Pons (tissue), 1 donor: ENCODE data around the gene CD69.
A peak's percentile ranks its signal among the peaks of the same experiment; 100 is the strongest.
"Not testable (repeated sequence)": the region's sequence is repeated elsewhere in the genome, so short reads cannot be mapped to it uniquely, and the experiment has no call there.

Experiments used
- DNase-seq: peaks from one replicate; pipeline ENCODE4 v3.0.0-alpha.2; 2016; ENCODE audit warnings: low spot score

Gene CD69

GRCh38 chr12:9719790-9720189, 40.9 kb downstream of the CD69 start:
- no peak for DNase-seq

GRCh38 chr12:9718968-9719367, 41.7 kb downstream of the CD69 start:
- no peak for DNase-seq

- DNase-seq: no peak
These were observed 43.4 kb downstream of the CD69 start for GRCh38 chr12:9717070-9717925.

- DNase-seq: not testable (repeated sequence)
These were observed 47.6 kb downstream of the CD69 start for GRCh38 chr12:9713032-9713558.

GRCh38 chr12:9711664-9712063, 49.0 kb downstream of the CD69 start:
- DNase-seq: no peak

- no peak for DNase-seq
These were observed 49.9 kb downstream of the CD69 start for GRCh38 chr12:9710584-9711375.

- no peak for DNase-seq
These were observed 51.8 kb downstream of the CD69 start for GRCh38 chr12:9708853-9709252.

GRCh38 chr12:9707864-9708808, 52.6 kb downstream of the CD69 start:
- DNase-seq: peak; percentile 54

- DNase-seq: no peak
These were observed 53.3 kb downstream of the CD69 start for GRCh38 chr12:9707356-9707755.

GRCh38 chr12:9706086-9706685, 54.5 kb downstream of the CD69 start:
- no peak for DNase-seq

GRCh38 chr12:9704561-9704960, 56.1 kb downstream of the CD69 start:
- not testable (repeated sequence) for DNase-seq
